ENCODE data around the gene DHFR. TPM values are rescaled to one million over a fixed set of nuclear protein-coding genes. Genes with fewer than 3 reads are reported as not detected.
A peak's percentile ranks its signal among the peaks of the same experiment; 100 is the strongest.

DHFR gene
- 139 TPM for polyA plus RNA-seq (2013, experiment 1 of 2)
- polyA plus RNA-seq (2013, experiment 2 of 2): 143 TPM

- Histone ChIP-seq H3K9me3 (replicated peaks in 1 of 2; ENCODE audit: control insufficient read depth in 2 of 2, insufficient read depth in 1 of 2, low read depth in 1 of 2, low read length in 2 of 2) (no peaks in the 10 kb centered on the region), H3K14ac (ENCODE audit: low read length) (peak within 1 kb of the TSS; percentile 96), H3K4me3 (ENCODE audit: low read length in 2 of 2) (peak within 1 kb of the TSS; percentile 91 to 93), H2BK5ac (ENCODE audit: low read length) (no peak within 1 kb of the TSS), H2AFZ (ENCODE audit: low read length) (peak within 1 kb of the TSS; percentile 99), H3K36me3 (replicated peaks in 1 of 2; ENCODE audit: control insufficient read depth in 2 of 2, insufficient read depth in 2 of 2, low read length in 2 of 2) (peaks cover 2 to 47% of the 10 kb centered on the region in 2 donors), H3K4ac (ENCODE audit: low read length) (no peak within 1 kb of the TSS), H3K27me3 (ENCODE audit: control insufficient read depth in 3 of 3, insufficient read depth in 3 of 3, low read depth in 1 of 3, low read length in 3 of 3) (no peaks in the 10 kb centered on the region), H2AK5ac (ENCODE audit: low read depth, low read length) (no peak within 1 kb of the TSS), H3K23ac (ENCODE audit: low read depth, low read length, poor library complexity) (peak within 1 kb of the TSS; percentile 92), H2BK15ac (ENCODE audit: low read length) (no peak within 1 kb of the TSS), H4K91ac (ENCODE audit: low read depth, low read length, poor library complexity) (no peak within 1 kb of the TSS), H4K8ac (ENCODE audit: low read depth, low read length) (no peak within 1 kb of the TSS), H2BK120ac (ENCODE audit: low read depth, low read length) (no peak within 1 kb of the TSS), H3K4me2 (ENCODE audit: insufficient read depth, low read length, poor library complexity, severe bottlenecking) (peak within 1 kb of the TSS; percentile 71), H3K18ac (ENCODE audit: low read length) (peak within 1 kb of the TSS; percentile 99), H3K9ac (ENCODE audit: low read depth, low read length, poor library complexity) (peak within 1 kb of the TSS; percentile 96), H3K27ac (replicated peaks; ENCODE audit: low read length) (peak within 1 kb of the TSS; percentile 99), H2BK12ac (ENCODE audit: low read length) (no peak within 1 kb of the TSS), H3K4me1 (ENCODE audit: control insufficient read depth in 2 of 2, insufficient read depth in 1 of 2, low read depth in 1 of 2, low read length in 2 of 2) (peaks cover 6 to 12% of the 10 kb centered on the region in 2 donors), H3K79me1 (ENCODE audit: low read depth, low read length) (peaks cover 4% of the 10 kb centered on the region)
- WGBS, 2 donors (ENCODE audit: extremely low coverage in 2 of 2, insufficient read length in 2 of 2, insufficient replicate concordance in 1 of 2): no CpG with 5 or more reads among the region's 74 CpGs
- DNase-seq (ENCODE audit: low spot score): peak; percentile 87
Measured at GRCh38 chr5:80654391-80655230, at the start of gene DHFR, which contains the start of gene MSH3. DHFR (minus strand) TSS chr5:80654983; CDS start chr5:80654489, 494 bp downstream. MSH3 (plus strand) TSS chr5:80654652; CDS start chr5:80654728, 76 bp downstream.

GRCh38 chr5:80704221-80704620, 49.4 kb upstream of the DHFR start:
- Histone ChIP-seq H4K91ac (ENCODE audit: low read depth, low read length, poor library complexity) (no peak overlapping the region), H3K14ac (ENCODE audit: low read length) (no peak overlapping the region), H3K79me1 (ENCODE audit: low read depth, low read length) (no peaks in the 10 kb centered on the region), H4K8ac (ENCODE audit: low read depth, low read length) (no peak overlapping the region), H3K9ac (ENCODE audit: low read depth, low read length, poor library complexity) (no peak overlapping the region), H3K4ac (ENCODE audit: low read length) (no peak overlapping the region), H3K36me3 (replicated peaks in 1 of 2; ENCODE audit: control insufficient read depth in 2 of 2, insufficient read depth in 2 of 2, low read length in 2 of 2) (peaks cover 2 to 43% of the 10 kb centered on the region in 2 donors), H2AFZ (ENCODE audit: low read length) (no peak overlapping the region), H3K4me2 (ENCODE audit: insufficient read depth, low read length, poor library complexity, severe bottlenecking) (no peak overlapping the region), H3K9me3 (replicated peaks in 1 of 2; ENCODE audit: control insufficient read depth in 2 of 2, insufficient read depth in 1 of 2, low read depth in 1 of 2, low read length in 2 of 2) (no peaks in the 10 kb centered on the region), H3K27ac (replicated peaks; ENCODE audit: low read length) (no peak overlapping the region), H2AK5ac (ENCODE audit: low read depth, low read length) (no peak overlapping the region), H3K23ac (ENCODE audit: low read depth, low read length, poor library complexity) (no peak overlapping the region), H2BK120ac (ENCODE audit: low read depth, low read length) (no peak overlapping the region), H3K18ac (ENCODE audit: low read length) (peak overlapping the region; percentile 74), H3K4me3 (ENCODE audit: low read length in 2 of 2) (peak overlapping the region in 1 of 2 donors; percentile 57), H3K27me3 (ENCODE audit: control insufficient read depth in 3 of 3, insufficient read depth in 3 of 3, low read depth in 1 of 3, low read length in 3 of 3) (no peaks in the 10 kb centered on the region), H3K4me1 (ENCODE audit: control insufficient read depth in 2 of 2, insufficient read depth in 1 of 2, low read depth in 1 of 2, low read length in 2 of 2) (peaks cover 0 to 4% of the 10 kb centered on the region in 2 donors), H2BK5ac (ENCODE audit: low read length) (no peak overlapping the region), H2BK15ac (ENCODE audit: low read length) (no peak overlapping the region), H2BK12ac (ENCODE audit: low read length) (no peak overlapping the region)
- no peak for DNase-seq (ENCODE audit: low spot score)
- no CpG with 5 or more reads among the region's 1 CpG for WGBS, 2 donors (ENCODE audit: extremely low coverage in 2 of 2, insufficient read length in 2 of 2, insufficient replicate concordance in 1 of 2)

GRCh38 chr5:80703747-80704146, 49.0 kb upstream of the DHFR start:
- no peak overlapping the region for H3K14ac ChIP-seq (ENCODE audit: low read length)
- H3K4me2 ChIP-seq (ENCODE audit: insufficient read depth, low read length, poor library complexity, severe bottlenecking): no peak overlapping the region
- H4K91ac ChIP-seq (ENCODE audit: low read depth, low read length, poor library complexity): no peak overlapping the region
- peaks cover 0 to 4% of the 10 kb centered on the region in 2 donors for H3K4me1 ChIP-seq (ENCODE audit: control insufficient read depth in 2 of 2, insufficient read depth in 1 of 2, low read depth in 1 of 2, low read length in 2 of 2)
- no peaks in the 10 kb centered on the region for H3K79me1 ChIP-seq (ENCODE audit: low read depth, low read length)
- WGBS, 2 donors (ENCODE audit: extremely low coverage in 2 of 2, insufficient read length in 2 of 2, insufficient replicate concordance in 1 of 2): no CpG with 5 or more reads among the region's 5 CpGs
- H4K8ac ChIP-seq (ENCODE audit: low read depth, low read length): no peak overlapping the region
- no peak overlapping the region for H3K23ac ChIP-seq (ENCODE audit: low read depth, low read length, poor library complexity)
- peak overlapping the region in 1 of 2 donors; percentile 57 for H3K4me3 ChIP-seq (ENCODE audit: low read length in 2 of 2)
- no peak overlapping the region for H3K27ac ChIP-seq (replicated peaks; ENCODE audit: low read length)
- no peaks in the 10 kb centered on the region for H3K27me3 ChIP-seq (ENCODE audit: control insufficient read depth in 3 of 3, insufficient read depth in 3 of 3, low read depth in 1 of 3, low read length in 3 of 3)
- DNase-seq (ENCODE audit: low spot score): no peak
- H2AFZ ChIP-seq (ENCODE audit: low read length): no peak overlapping the region
- no peak overlapping the region for H3K9ac ChIP-seq (ENCODE audit: low read depth, low read length, poor library complexity)
- no peak overlapping the region for H3K4ac ChIP-seq (ENCODE audit: low read length)
- no peaks in the 10 kb centered on the region for H3K9me3 ChIP-seq (replicated peaks in 1 of 2; ENCODE audit: control insufficient read depth in 2 of 2, insufficient read depth in 1 of 2, low read depth in 1 of 2, low read length in 2 of 2)
- peaks cover 2 to 42% of the 10 kb centered on the region in 2 donors for H3K36me3 ChIP-seq (replicated peaks in 1 of 2; ENCODE audit: control insufficient read depth in 2 of 2, insufficient read depth in 2 of 2, low read length in 2 of 2)
- H2BK120ac ChIP-seq (ENCODE audit: low read depth, low read length): no peak overlapping the region
- no peak overlapping the region for H2AK5ac ChIP-seq (ENCODE audit: low read depth, low read length)
- no peak overlapping the region for H2BK5ac ChIP-seq (ENCODE audit: low read length)
- peak overlapping the region; percentile 74 for H3K18ac ChIP-seq (ENCODE audit: low read length)
- H2BK12ac ChIP-seq (ENCODE audit: low read length): no peak overlapping the region
- no peak overlapping the region for H2BK15ac ChIP-seq (ENCODE audit: low read length)

- H3K4ac ChIP-seq (ENCODE audit: low read length): no peak overlapping the region
- no peak overlapping the region for H4K91ac ChIP-seq (ENCODE audit: low read depth, low read length, poor library complexity)
- no peak overlapping the region for H2AFZ ChIP-seq (ENCODE audit: low read length)
- no peak for DNase-seq (ENCODE audit: low spot score)
- no peaks in the 10 kb centered on the region for H3K9me3 ChIP-seq (replicated peaks in 1 of 2; ENCODE audit: control insufficient read depth in 2 of 2, insufficient read depth in 1 of 2, low read depth in 1 of 2, low read length in 2 of 2)
- no peak overlapping the region for H3K9ac ChIP-seq (ENCODE audit: low read depth, low read length, poor library complexity)
- H2BK5ac ChIP-seq (ENCODE audit: low read length): no peak overlapping the region
- no peaks in the 10 kb centered on the region for H3K79me1 ChIP-seq (ENCODE audit: low read depth, low read length)
- H2BK12ac ChIP-seq (ENCODE audit: low read length): no peak overlapping the region
- no peak overlapping the region for H3K14ac ChIP-seq (ENCODE audit: low read length)
- H3K18ac ChIP-seq (ENCODE audit: low read length): no peak overlapping the region
- no peaks in the 10 kb centered on the region for H3K27me3 ChIP-seq (ENCODE audit: control insufficient read depth in 3 of 3, insufficient read depth in 3 of 3, low read depth in 1 of 3, low read length in 3 of 3)
- no peak overlapping the region for H3K27ac ChIP-seq (replicated peaks; ENCODE audit: low read length)
- H2AK5ac ChIP-seq (ENCODE audit: low read depth, low read length): no peak overlapping the region
- H3K4me3 ChIP-seq (ENCODE audit: low read length in 2 of 2): no peak overlapping the region
- no peak overlapping the region for H3K4me2 ChIP-seq (ENCODE audit: insufficient read depth, low read length, poor library complexity, severe bottlenecking)
- H3K36me3 ChIP-seq (replicated peaks in 1 of 2; ENCODE audit: control insufficient read depth in 2 of 2, insufficient read depth in 2 of 2, low read length in 2 of 2): peaks cover 2 to 39% of the 10 kb centered on the region in 2 donors
- H3K23ac ChIP-seq (ENCODE audit: low read depth, low read length, poor library complexity): no peak overlapping the region
- no peak overlapping the region for H2BK15ac ChIP-seq (ENCODE audit: low read length)
- peaks cover 0 to 4% of the 10 kb centered on the region in 2 donors for H3K4me1 ChIP-seq (ENCODE audit: control insufficient read depth in 2 of 2, insufficient read depth in 1 of 2, low read depth in 1 of 2, low read length in 2 of 2)
- no peak overlapping the region for H4K8ac ChIP-seq (ENCODE audit: low read depth, low read length)
- no peak overlapping the region for H2BK120ac ChIP-seq (ENCODE audit: low read depth, low read length)
Measured at GRCh38 chr5:80703291-80703690, 48.5 kb upstream of the DHFR start.

Measured in neuronal stem cell (in vitro differentiated cells).